GM18499 (cell line): ENCODE data around the gene ACTL10.
A peak's percentile ranks its signal among the peaks of the same experiment; 100 is the strongest.

Experiments used
- ATAC-seq: cut with Tn5 transposase; IDR thresholded peaks from one replicate; pipeline ENCODE4 v1.9.1; 2021; ENCODE audit warnings: moderate number of reproducible peaks; ENCODE audit not compliant: insufficient read depth, unreplicated experiment

The ACTL10 gene

DNA sequence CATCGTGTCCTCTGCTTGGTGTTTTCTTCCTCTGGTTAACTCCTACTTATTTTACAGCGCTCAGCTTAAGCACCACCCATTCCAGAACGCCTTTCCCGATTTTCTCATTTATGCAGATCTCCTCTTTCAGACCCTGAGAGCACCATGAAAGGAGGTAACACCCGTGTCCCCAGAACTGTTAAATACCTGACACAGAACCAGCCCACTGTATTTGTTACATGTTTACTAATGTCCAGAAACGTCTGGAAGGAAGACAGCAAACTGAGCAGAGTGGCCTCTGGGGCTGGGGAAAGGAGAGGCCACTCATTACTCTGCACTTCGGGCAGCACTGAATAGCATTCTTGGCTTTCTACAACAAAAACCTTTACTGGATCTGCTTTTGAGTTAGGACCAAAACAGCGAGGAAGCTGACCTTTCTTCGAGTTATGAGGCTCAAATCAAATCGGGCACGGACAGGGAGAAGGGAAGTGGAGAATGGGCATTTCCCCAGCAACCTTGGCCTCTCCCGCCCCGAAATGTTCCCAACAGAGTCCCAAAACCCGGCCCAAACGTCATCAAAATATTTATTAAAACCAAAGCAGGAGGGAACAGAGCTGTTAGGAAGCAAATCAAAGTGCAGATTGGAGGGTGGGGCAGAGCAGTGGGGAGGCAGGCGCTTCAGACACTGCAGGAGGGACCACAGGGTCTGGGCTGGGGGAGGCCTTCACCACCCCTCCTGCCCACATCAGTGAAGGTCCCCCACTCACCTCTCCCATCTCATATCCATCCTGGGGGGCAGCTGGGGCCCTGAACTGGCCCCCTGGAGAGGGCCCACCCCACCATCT is 8.6 kb downstream of the ACTL10 start:
- ATAC-seq, result no peak

DNA sequence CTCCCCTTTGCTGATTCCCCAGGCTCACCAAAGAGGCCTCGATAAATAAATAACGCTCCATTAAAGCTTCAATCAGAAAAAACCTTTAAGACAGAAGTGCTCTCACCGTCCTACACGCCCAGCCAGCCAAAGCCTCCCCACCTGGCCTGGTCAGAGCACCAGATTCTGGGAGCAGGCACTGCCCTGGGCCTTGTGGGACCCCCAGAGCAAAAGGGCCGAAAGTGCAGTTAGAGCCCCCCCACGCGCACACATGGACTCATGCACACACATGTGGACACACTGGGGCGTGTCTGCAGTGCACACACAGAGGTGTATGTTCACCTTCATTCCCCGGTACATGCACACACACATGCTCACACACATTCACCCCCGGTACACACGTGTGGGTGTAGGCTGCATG is 9.4 kb downstream of the ACTL10 start:
- ATAC-seq, result no peak

GRCh38 chr20:33676652-33677645 is 10.2 kb downstream of the ACTL10 start:
- no peak for ATAC-seq

DNA sequence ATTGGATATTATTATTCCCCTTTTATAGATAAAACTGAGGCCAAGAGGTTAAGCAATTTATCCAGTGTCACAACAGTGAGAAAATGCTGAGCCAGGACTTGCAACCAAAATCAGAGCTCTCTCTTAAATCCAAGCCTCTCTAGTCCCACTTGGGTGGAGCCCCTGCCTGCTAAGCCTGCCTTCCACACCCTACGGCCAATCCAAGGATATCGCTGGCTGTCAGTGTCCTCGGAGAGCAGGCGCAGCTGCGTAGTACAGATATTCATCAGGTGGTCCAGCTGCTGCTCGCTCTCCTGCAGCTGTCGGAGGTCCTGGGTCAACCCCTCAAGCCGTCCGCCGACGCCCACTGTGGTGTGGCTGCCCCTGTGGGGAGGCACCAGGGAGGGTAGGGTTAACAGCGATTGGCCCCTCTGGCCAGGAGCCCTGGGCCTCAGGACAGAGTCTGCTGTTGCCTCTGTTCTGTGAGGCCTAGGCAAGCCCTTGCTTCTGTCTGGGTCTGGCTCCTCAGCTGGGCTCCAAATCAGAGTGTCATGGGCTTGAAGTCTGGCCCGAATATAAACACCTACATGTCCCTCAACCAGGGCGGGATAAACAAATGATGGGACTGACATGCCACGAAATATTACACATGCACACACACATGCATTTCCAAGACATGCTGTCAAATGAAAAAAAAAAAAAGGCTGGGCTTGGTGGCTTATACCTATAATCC is 11.4 kb downstream of the ACTL10 start:
- ATAC-seq, result no peak

DNA sequence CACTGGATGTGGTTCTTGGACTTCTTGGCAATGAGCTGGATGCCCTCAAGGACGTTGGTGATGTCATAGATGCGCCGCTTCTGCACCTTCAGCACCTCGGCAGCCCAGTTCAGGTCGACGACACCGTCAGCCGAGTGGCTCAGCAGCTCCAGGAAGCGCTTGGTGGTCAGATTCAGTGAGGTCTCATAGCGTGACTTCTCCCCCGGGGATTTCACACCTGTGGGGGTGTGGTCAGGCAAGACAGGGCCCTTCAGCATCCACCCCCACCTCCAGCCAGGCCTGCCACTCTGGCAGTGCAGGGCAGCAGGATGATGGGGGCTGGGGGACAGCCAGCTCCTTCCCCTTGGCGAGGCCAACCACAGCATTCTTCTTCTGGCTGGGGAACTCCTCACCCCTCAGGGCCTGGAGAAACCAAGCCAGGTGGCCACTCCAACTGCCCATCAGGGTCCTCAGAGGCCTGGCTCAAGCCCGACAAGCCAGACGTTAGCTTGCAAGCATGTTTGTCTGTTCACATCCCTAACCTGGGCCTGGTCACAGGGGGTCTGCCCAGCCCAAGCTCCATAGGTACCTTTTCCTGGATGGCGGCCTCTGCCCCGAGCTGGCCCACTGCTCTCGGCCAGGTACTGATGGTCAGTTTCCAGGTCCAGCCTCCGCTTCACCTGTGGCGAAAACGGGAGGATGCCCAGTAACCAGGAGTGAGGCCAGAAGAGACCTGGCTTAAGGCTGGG is 13.2 kb downstream of the ACTL10 start:
- ATAC-seq, result no peak

GRCh38 chr20:33680686-33681085 is 13.9 kb downstream of the ACTL10 start:
- ATAC-seq, result no peak

DNA sequence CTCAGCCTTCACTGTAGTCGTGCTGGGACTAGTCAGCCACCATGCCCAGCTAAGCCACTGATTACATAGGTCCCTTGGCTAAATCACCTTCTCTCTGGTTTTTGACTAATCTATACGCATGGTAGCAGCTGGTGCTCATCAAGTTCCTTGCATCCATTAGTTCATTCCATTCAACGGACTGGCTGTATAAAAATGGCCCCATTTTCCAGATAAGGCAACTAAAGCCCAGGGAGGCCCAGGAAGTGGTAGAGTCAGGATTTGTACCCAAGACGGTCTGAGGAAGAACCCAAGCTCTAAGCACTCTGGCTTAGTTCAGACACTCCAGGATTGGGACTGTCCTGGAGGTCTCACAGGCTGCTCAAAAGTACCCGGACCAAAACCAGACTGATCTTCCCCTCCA is 14.5 kb downstream of the ACTL10 start:
- ATAC-seq, result no peak

DNA sequence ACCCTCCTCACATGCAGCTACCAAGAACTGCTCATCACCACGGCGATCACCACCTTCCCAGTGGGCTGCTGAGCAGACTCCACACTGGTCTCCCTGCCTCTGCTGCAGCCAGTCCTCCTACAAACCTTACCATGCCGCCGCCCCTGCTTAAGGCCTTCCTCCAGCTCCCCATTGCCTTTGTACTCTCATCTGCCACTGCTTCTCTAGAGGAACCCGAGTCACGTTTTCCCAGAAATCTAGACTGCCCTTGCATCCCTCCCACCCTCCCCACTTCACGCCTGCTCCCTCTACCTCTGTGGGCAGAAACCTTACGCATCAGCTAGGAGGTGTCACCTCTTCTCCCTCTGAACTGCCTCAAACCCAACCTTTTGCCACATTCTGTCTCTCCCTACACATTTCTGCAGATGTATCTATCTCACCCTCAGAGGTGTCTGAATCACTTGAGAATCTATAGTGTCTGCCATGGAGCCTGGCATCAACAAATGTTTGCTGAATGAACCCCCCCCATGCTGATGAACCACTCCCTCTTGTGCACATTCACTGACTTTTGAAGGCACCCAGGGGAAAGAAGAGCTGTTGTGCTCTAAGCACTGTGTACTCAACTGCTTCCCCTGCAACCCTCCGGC is 15.1 kb downstream of the ACTL10 start:
- no peak for ATAC-seq

DNA sequence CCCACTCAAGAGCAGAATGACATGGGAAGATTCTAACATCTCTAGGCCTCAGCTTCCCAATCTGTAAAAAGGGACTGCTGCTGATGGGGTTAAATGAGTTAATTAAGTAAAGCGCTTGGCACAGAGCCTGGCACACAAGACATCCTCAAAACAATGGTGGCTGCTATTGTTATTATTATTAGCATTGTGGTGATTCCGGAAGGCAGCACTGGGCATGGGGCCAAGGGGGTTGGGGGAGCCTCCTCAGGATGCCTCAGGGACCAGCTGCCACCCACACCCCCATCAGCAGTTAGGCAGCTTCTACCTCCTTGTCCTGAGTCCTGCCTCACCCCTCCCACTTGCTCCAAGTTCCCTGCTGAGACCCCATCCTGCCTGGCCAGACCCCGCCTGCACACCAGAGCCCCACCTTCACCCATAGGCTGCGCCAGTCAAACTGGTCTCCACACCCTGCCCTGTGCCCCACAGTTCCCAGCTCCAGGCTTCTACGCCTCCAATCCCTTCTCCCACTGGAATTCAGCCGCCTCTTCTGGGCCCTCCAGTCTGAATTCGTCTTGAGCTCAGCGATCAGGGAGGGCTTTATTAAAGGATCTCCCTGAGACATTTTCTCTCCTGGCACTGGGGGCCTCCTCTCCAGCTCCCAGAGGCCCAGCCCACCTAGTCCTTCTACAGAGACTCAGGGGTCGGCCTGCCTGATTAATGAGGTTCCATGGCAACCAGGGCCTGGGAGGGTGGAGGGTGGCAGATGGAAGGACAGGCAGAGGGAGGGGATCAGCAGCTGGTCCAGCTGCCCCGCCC is 18.0 kb downstream of the ACTL10 start:
- no peak for ATAC-seq

DNA sequence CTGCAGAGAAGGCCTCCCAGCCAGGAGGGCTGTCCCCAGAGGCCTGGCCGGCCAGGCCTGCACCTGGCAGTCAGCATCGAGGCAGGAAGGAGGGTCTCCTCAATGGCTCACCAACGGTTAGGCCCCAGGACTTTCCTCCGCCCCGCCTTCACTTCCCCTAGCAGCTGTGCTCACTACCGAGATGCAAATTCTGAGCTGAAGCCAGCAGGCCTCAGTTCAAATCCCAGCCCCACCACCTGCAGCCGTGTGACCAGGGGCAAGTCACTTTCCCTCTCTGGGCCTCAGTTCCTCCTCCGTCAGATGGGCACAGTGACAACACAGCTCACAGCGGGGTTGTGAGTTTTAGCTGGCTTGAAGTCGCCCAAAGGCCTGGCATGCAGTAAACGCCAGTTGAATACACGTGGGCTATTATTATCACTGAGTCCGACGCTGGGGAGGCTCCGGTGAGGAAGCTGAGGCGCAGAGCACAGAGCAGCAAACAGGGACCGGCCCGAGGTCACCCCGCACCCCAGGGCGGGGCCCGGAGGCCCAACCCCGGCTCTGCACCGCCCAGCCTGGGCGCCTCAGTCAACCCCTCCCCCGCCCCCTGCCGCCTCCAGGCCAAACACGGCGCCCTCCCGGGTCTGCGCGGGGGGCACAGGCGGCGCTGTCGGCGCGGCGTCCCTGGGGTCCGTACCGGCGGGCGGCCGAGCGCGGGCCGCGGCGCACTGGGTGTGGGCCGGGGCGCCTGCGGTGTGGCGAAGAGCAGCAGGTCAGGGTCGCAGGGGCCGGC is 18.8 kb downstream of the ACTL10 start:
- ATAC-seq, result peak; percentile 34

- peak; percentile 36 for ATAC-seq
These were observed 19.6 kb downstream of the ACTL10 start, which contains the start of gene E2F1 for GRCh38 chr20:33686100-33686983. E2F1 (minus strand) TSS chr20:33686385; CDS start chr20:33686264, 121 bp downstream.

DNA sequence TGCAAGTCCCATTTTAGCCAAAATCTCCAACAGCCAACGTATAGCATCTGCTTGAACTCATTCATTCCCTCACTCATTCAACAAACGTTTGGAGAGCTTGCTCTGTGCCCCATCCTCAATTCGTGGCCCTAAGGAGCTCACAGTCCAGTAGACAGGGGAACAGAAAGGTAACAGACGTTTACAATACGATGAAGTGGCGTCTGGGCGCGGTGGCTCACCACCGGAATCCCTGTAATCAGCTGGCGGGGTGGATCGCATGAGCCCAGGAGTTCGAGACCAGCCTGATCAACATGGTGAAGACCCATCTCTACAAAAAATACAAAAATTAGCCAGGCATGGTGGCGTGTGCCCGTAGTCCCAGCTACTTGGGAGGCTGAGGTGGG is 20.2 kb downstream of the ACTL10 start:
- no peak for ATAC-seq

DNA sequence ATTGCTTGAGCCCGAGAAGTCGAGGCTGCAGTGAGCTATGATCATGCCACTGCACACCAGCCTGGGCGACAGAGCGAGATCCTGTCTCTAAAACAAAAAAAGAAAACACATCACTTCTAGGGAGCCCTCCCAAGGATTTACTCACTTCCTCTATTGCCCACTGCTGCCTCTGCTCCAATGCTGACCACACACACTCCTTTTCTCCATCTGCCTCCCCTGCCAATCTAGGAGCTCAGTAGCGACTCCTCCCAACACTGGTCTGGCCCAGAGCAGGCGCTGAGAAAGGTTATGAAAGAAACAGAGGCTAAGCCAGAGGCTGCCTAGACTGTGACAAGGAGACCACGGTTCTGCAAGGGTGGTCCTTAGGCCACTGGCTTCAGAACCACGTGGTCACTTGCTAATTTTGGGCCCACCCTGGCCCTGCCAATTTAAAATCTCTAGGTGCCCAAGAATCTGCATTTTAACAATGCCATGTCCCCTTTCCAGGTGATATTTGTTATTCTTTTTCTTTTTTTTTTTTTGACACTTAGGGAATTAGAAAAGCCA is 20.7 kb downstream of the ACTL10 start:
- no peak for ATAC-seq

GRCh38 chr20:33687993-33688937 is 21.5 kb downstream of the ACTL10 start:
- no peak for ATAC-seq

GRCh38 chr20:33688938-33689424 is 22.2 kb downstream of the ACTL10 start:
- no peak for ATAC-seq
